ENCODE measurements around the gene IFI6.

DNA sequence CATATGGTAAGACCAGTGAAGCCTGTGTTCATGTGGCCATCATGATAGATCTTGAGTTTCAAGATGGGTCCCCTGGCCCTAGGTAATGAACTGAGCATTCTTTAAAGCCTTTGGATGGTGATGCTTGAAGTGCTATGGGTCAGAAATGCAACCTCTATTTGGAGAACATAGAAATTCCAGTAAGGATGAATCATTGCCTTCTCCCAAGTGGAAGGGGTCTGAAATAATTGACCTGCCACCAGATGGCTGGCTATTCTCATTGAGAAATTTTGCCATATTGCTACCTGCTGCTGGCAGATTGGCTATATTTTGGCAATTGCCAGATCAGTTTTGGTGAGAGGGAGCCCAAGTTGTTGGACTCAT, 739 bp upstream of the IFI6 start:
- TF ChIP-seq, protein P1, sequence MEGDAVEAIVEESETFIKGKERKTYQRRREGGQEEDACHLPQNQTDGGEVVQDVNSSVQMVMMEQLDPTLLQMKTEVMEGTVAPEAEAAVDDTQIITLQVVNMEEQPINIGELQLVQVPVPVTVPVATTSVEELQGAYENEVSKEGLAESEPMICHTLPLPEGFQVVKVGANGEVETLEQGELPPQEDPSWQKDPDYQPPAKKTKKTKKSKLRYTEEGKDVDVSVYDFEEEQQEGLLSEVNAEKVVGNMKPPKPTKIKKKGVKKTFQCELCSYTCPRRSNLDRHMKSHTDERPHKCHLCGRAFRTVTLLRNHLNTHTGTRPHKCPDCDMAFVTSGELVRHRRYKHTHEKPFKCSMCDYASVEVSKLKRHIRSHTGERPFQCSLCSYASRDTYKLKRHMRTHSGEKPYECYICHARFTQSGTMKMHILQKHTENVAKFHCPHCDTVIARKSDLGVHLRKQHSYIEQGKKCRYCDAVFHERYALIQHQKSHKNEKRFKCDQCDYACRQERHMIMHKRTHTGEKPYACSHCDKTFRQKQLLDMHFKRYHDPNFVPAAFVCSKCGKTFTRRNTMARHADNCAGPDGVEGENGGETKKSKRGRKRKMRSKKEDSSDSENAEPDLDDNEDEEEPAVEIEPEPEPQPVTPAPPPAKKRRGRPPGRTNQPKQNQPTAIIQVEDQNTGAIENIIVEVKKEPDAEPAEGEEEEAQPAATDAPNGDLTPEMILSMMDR (IDR thresholded peaks at IDR 0.05), result no peak
- TF ChIP-seq POLR2A (IDR thresholded peaks at IDR 0.05), result no peak

Data from thyroid gland (tissue), 4 donors.